ENCODE data around the gene EXOC6B.
A peak's percentile ranks its signal among the peaks of the same experiment; 100 is the strongest.

The EXOC6B gene

DNA sequence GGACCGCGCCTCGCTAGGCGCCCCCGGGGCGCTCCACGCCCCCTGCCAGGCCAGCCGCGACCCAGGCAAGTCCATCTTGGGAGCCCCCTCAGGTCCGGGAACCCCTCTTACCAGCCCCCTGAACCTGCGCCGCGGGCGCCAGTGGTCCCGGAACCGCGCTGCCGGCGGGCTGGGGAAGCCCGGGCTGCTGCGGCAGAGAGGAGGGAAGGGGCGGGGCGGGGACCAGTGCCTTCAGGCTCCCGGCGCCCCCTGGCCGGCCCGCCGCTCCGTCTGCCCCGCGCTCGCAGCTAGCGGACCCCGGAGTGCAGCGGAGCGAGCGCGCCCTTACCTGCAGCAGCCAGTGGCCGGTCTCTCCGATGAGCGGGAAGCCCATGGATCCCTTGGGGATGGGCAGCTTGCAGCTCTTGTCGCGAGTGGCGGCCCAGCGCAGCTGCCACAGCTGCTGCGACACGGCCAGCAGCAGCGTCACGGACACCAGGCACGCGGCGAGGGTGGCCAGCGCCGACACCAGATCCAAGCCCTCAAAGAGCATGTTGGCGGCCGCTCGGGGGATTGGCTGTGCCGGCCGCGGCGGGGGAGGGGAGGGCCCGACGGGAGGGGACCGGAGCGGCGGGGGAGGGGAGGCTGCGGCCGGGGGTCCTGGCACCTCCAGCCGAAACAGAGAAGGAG lies 678.4 kb downstream of the EXOC6B start, which contains the start of gene CYP26B1:
Gene CYP26B1 (minus strand): TSS at position 560 of the 669 bp plus-strand sequence. CDS start 28 bp downstream, at position 532.
- no peak for DNase-seq (ENCODE audit: low read depth in 2 of 2)

DNA sequence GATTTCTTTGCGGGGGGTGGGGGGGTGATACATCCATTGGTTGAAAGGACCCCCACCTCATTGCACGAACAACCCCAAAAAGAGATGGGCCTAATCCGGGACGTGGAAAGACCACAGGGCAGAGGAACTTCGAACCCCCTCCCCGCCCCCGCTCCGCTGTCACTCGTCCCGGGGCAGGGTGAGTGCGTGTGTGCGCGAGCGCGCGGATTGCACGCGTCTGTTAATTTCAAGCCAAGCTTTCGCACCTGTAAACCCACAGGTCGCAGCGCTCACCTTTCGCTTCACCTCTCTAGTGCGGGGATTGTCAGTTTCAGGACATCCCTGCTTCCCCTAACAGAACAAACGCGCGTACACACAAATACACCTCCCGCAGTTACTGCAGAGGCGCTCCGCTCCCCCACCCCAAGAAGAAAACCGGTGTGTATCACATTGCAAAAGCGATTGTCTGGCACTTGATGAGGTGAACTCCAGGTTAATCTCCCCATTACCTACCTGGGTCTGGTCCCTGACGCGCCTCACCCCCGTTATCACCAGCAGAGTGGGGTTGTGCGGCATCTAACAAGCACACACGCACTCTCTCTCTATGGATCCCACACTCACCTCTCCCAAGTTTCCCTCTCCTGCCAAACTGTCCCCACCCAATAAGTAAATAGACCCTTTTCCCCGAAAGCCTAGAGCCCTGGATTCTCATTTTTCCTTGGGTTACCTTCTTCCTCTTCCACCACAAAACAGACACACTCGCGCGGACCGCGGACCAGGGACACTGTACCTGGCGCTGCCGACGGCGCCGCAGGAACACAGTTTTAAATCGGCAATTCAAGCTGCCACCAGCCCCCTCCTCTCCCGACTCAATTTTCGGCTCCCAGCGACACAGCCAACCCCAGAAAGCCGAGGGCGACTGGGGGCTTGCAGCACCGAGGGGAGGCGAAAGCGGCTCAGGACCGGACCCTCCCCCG lies 679.2 kb downstream of the EXOC6B start:
- no peak for DNase-seq (ENCODE audit: low read depth in 2 of 2)

DNA sequence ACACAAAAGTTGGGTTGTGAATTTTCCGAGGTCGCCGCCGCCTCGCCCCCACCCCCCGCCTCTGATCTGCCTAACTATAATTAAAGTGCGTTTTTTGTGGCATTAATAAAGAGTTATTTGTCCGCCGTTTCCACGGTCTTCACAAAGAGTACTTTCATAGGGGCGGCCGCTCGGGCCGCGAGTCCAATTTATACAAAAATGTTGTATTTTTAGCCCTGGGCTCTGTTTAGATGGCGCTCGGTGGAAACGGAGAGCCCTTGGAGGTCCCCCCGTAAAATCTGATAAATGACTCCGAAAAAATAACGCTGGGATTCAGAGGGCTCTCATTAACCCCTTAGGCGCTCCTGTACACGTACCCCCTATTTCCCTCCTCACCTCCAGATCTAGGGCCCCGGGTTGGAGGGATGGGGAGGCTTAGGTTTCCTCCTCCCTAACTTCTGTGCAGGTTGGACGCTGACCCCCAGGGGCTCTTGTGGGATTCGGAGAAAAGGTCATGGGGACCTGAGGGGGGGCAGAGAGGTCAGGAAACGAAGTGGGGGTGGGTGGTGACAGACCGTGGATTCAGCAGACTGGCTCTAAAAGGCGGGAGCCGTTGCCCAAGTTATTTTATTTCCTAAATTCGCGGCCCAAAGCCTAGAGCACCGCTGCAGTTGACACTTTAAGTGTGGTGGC lies 680.0 kb downstream of the EXOC6B start:
- DNase-seq (ENCODE audit: low read depth in 2 of 2), result no peak

DNA sequence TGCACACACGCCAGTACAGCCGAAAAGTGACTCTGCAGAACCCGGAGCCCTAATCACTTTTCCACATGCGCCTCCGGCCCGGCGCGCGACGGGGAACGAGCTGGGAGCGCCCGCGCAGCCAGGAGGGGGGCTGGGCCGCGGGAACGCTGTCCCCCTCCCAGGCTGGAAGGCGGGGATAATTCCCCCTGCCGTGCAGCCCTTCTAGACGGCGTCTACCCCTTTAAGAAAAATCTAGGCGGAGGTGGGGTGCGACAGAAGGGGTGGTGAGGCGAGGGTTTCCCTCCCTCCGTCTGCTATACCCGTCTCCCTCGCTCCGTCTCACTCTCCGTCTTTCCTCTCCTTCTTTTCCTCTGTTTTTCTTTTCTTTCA lies 680.6 kb downstream of the EXOC6B start:
- DNase-seq (ENCODE audit: low read depth in 2 of 2), result no peak

DNA sequence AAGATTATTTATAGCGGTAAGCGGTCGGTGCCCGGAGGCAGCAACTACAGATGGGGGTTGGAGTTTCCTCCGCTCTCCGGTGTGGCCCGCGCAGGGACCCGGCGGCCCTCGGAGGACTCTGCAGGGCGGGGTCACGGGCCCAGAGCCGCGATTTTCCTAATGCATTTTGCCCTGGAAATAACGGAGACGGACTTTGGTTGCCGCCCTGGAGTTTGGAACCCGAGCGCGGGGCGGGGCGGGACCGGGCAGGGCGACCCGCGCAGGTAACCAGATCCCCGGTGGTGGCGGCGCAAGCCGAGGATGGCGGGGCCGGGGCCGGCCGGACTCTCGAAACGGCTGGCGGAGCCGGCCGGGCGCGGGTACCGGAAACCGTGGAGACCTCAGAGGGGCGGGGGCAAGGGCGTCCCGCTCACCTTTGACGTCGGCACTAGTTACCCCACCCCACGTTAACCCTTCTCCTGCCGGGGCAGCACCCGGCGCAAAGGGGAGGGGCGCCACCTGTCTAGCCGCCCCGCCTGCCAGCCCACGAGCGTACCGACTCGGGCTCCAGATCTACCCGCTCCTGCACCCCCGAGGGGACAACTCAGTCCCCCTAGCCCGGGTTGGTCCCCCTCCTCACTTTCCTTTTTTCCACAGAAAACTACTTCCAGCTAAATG lies 681.1 kb downstream of the EXOC6B start:
- DNase-seq (ENCODE audit: low read depth in 2 of 2), result no peak

DNA sequence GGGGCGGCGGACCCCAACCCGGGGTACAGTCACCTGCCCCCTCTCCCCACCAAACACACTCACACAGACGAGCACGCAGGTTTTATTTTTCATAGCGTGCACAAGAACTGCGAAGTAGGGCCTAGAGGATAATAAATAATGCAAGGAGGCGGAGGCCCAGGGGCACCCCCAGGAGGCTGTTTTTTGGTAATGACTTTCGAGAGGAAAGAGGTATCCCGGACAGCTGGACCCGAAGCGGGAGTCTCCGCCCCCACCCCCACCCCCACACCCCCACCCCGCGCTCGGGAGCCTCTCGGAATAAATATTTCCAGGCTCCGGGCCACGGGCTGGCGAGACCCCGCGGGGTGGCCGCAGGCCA lies 681.6 kb downstream of the EXOC6B start:
- no peak for DNase-seq (ENCODE audit: low read depth in 2 of 2)

DNA sequence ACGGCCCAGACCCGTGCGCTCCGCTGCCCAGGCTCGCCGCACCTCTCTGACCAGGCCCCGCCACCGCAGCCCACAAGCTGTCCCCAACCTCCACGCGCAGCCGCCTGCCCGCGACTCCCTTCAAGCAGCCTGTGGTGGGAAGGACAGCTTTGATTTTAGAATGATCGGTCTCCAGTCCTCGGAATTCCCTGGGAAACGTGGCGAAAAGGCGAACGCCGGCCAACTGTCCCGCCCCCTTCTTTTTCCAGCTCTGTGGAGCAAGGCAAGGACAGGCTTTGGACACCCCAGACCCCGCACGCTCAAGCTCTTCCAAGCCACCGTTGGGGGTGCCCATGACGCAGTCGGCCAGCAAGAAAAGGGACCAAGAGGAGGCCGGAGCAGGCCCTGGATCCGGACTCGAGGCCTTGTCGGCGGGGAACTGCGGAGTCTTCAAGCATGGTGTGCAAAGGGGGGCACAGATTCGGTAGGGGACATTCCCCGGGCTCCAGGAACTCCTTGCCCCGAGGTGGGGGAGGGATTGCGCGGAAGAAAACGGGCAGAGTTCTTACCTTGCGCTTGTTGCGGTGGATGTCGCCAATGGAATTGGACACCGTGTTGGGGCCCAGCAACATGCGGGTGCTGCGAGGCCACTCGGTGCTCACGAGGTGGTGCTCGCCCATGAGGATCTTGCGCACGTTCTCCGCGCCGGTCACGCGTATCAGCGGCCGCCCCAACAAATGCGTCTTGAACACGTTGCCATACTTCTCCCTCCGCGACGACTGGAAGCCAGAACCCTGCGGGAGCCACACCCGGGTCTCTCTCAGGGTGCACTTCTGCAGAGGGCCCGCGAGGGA lies 682.2 kb downstream of the EXOC6B start:
- no peak for DNase-seq (ENCODE audit: low read depth in 2 of 2)

DNA sequence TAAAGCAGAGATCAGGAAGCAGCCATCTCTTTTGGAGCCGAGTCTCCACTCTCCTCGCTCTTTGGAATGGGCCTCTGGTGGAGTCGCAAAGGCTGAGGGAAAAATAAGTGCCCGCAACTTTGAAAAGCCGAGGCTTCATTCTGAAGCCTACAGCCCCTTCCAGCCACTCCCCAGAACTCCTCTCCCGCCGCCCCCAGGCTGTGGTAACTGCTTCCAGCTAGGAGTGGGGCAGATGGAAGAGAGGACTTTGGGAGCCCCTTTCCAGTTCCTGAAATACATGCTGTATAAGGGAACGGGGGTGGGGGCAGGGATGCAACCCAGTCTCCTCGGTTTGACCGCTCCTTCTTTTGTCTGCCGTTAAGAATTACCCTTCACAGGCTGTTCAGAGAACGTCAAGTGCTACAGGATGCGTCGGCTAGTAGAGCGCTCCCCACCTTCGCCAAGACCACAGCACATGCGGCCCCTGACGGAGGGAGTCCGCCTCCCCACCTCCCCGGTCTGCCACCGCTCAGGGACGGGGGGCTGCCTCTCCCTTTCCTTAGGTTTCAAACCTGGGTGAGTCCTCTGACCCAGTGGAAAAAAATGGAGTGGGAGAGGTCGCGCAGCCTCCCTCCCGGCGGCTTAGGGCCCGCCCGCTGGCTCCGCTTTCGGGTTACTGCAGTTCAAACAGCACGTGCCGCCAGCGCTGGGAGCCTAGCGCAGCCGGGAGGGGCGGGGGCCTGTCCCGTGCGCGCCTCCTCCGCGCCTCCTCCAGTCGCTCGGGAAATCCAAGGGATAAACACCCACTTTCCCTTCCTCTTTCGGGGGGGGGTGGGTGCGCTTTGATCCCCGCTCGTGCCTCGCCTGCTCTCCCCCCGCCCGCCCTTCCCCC lies 683.0 kb downstream of the EXOC6B start:
- DNase-seq (ENCODE audit: low read depth in 2 of 2), result no peak

DNA sequence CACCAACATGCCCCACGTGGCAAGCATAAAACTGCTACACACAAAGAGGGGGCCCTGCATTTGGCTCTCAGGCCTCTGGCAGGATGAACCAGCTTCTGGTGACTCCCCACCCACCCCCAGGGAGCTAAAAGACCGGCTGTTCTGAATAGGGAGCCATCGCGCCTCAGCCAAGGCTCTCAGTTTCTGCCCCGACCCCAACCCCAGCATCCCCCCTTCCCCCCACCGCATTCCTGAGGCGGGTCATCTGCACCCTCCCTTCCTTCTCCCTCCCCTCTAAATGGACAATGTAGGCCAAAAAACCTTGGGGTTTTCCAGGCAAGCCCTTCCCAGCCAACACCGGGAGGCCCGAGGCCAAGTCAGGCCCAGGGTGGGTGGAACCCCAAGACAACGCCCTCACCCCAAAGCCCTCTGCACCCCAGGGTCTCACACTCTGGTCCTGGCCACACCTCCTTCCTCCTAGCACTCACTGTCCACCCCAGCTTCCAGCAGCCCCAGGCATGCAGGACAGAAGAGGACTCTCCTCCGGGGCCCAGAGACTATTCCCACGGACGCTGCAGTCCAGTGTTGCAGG lies 683.9 kb downstream of the EXOC6B start:
- DNase-seq (ENCODE audit: low read depth in 2 of 2), result no peak

DNA sequence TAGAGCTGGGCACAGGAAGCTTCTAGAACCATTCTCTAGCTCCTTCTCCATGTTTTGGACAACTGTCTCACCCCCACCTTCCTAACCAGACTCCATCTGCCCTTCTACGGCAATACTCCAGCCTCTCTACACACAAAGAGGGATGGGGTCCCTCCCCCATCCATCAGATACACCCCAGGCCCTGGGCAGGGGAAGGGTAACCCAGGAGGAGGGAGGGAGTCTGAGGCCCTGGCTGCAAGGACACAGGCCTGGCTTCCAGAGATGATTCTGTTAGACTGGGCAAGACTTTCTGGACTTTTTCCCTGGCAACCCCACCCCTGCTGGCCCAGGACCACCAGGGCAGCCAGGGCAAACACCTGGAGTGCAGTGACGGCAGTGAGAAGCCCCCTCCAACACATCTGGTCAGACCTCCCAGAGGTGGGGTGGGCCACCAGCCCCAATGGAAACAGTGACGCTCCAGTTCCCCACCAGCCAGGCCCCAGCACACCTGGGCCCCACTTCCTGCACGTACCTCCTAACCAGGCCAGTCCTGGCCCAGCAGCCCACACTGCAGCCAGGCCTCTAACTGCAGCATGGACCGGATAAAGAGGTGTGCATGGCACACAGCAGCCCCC lies 684.7 kb downstream of the EXOC6B start:
- DNase-seq (ENCODE audit: low read depth in 2 of 2), result no peak

DNA sequence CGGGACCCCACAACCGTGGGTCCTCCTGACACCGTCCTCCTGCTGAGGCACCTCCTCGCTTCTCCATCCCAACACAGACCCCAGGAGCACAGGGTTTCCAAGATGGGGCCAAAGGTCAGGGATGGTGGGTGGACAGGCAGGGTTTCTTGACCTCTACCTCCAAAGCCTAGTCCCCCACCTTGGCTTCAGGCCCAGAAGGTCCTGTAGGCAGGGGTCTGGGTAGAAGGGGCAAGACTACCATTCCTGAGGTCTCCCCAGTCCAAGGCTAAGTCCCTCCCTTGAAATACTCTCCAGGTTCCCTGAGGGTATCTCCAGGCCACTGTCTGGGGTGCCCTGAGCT lies 685.2 kb downstream of the EXOC6B start:
- DNase-seq (ENCODE audit: low read depth in 2 of 2), result no peak

DNA sequence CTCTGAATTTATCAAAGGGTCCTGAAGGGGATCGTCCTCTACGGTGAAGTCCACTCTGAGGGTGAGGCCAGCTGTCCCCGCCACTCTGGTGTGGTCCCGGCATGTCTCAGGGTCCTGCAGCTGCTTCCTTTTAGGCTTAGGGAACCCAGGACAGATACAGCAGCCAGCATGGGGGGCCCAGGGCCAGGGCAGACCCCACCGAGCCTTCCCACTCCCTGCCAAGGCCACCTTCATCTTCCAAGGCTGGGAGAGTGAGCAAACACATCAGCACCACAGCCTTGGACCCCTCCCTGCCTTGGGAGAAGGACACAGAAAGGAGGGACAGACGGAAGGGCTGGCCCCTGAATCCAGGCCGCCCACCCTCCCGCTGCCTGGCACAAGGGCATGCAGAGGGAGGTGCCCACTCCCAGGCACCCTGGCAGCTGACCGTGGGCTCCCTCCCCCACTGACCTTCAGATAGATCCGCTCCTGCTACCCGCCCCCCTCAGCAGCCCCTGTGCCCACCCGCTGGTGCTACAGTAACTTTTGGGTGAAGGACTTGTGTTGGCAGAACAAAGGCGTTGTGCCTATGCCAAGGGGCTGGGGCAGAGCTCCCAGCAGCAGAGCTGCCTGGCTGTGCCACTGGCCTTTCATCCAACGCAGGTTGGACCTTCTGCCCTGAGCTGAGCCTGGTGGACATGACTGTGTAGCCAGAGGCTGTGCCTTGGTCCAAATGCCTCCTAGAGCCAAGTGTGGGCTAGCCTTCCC lies 685.8 kb downstream of the EXOC6B start:
- DNase-seq (ENCODE audit: low read depth in 2 of 2), result no peak

DNA sequence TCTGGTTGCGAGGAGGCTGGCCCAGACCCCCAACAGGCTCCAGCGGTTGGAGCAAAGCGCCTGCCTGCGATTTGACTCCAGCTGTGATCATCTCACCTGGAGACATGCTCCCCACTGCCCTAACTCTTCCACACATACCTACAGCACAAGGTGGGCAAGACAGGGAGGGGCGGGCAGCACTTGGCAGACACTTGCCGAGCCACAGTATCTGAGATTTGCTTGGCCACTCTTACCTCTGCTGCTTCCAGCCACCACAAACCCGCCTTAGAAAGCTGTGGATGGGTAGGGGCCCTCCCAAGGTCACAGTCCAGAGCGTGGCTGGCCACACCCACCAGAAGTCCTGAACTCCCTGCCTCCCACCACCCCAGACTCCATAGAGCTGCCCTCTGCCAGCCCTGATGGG lies 686.4 kb downstream of the EXOC6B start:
- no peak for DNase-seq (ENCODE audit: low read depth in 2 of 2)

DNA sequence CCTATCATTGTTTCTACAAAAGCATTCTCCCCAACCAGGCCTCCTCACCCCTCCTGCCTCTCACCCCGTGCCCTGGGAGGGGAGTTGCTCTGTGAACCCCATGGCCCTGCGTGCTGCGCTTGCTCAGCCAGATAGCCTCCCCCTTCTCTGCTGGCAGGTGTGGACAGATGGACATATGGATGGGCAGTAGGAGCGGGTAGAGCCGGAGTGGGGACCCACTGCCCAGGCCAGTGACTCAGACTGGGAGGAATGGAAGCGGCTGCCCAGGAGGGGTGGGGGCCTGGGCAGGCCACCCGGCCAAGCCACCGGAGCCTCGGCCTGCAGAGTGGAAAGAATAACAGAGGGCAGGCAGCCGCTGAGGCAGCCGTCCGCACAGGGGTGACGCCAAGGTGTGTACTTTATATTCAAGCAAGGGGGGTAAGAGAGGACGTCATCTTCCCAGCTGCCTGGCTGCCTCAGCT lies 686.9 kb downstream of the EXOC6B start:
- DNase-seq (ENCODE audit: low read depth in 2 of 2), result no peak

DNA sequence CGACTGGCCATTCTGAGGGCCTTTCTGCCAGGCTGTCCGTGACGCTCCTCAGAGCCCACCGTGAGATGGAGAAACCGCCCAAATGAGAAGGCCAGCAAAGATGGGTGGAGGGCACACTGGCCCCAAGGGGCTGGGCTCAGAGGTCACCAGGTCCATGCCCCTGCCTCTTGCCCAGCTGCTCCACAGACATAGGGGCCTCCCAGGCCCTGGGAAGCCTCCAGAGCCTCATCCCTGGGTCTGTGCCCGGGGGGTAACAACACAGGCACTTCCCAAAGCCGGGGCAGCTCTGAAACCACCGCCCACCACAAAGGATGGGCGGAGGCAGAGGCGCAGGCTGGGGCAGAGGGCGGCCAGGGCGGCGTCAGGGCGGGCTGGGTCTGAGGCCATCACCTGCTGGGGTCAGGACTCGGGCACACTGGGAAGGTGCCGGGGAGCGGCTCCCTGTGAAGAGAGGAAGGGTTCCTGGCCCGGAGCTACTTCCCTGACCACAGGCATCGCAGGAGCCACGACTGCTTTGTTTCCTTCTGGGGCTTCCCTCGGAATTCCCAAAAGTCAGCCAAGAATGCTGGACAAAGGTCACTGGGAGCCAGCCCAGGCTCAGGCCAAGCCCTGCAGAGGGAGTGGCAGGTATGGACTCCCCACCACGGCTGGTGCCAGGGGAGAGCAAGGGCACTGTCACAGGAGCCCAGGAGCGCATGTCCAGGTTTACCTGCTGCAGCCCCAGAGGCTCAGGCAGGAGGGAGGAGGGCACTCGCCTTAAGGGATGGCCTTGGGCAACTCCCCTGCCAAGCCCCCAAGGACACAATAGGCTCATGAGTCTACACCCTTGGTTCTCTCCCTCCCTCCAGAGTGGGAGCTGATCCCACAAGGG lies 687.6 kb downstream of the EXOC6B start:
- DNase-seq (ENCODE audit: low read depth in 2 of 2), result no peak

DNA sequence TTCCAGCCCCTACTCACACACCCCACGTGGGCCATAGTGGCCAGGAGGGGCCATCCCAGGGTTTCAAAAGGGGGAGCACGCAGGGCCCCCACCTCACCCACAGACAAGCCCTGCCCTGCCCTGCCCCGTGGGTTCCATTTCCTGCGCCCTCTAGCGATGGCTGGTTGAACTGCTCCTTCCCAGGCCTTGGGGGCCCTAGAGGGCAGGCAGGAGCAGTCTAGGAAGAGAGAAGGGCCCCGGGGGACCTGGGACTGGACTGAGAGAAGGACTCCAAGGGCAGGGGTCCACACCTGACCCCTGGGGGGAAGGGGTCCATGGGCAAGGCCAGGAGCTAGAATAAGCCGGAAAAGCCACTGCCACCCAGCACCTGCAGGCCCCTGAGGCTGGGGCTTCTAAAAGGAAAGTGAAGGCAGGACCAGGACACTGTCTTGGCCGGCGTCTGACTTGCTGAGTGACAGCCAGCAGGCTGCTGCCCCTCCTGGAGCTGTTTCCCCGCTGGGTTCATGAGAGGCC lies 688.3 kb downstream of the EXOC6B start:
- DNase-seq (ENCODE audit: low read depth in 2 of 2), result peak; percentile 38 to 69

DNA sequence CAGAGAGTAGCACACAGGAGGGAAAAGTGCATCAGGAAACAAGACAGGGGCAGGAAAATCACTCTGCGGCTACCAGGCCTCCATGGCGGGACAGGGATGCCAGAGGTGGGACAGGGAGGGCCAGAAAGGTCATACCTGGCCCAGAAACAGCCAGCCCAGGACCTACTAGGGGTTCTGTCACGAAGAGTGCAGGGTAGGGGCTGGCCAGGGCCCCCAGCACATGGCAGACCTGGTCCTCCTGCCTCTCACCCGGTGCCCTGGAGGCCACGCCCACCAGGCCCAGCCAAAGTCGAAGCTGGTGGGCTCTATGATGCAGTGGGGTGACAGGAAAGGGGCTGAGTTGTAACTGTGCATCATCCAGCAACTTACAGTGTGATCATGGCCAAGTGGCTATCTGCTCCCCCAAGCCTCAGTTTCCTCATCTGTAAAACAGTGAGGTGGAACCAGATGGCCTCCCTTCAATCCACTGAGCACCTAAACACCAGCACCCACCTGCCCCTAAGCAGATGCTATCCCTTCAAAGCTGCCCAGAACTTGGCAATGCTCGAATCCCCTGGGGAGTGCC lies 688.8 kb downstream of the EXOC6B start:
- no peak for DNase-seq (ENCODE audit: low read depth in 2 of 2)

All from stimulated activated CD4-positive, alpha-beta T cell treated with anti-CD3 and anti-CD28 coated beads, Interleukin-12 subunit alpha, Interleukin-12 subunit beta, amount 100 ng/mL, for 24 hours (primary cell).